Measurements from ENCODE around the gene APOBEC3F. TPM values are rescaled to one million over a fixed set of nuclear protein-coding genes. Genes with fewer than 3 reads are reported as not detected.
A peak's percentile ranks its signal among the peaks of the same experiment; 100 is the strongest.
"Not testable (repeated sequence)": the region's sequence is repeated elsewhere in the genome, so short reads cannot be mapped to it uniquely, and the experiment has no call there.

The APOBEC3F gene
- total RNA-seq, 2 donors from 2014 or later: 3.4 to 6.3 TPM

- TF ChIP-seq CTCF (IDR thresholded peaks at IDR 0.05): no peak
- Histone ChIP-seq H3K4me3 (no peak overlapping the region), H3K9me3 (no peaks in the 10 kb centered on the region), H3K4me1 (peaks cover 0 to 11% of the 10 kb centered on the region in 2 donors), H3K27ac (peak overlapping the region; percentile 87 to 89), H3K27me3 (no peaks in the 10 kb centered on the region), H3K36me3 (peaks cover 5% of the 10 kb centered on the region)
- DNase-seq (ENCODE audit: low spot score): no peak
Observed at GRCh38 chr22:39039306-39040126, 1.1 kb upstream of the APOBEC3F start.

- H3K4me3 ChIP-seq: peak overlapping the region; percentile 70 to 77
- H3K9me3 ChIP-seq; DNase-seq (ENCODE audit: low spot score); H3K27me3 ChIP-seq; H3K36me3 ChIP-seq: not testable (repeated sequence)
- H3K27ac ChIP-seq: peak overlapping the region; percentile 87 to 89
- peaks cover 0 to 11% of the 10 kb centered on the region in 2 donors for H3K4me1 ChIP-seq
Observed at GRCh38 chr22:39040155-39040537, 518 bp upstream of the APOBEC3F start.

- no peak overlapping the region for H3K4me3 ChIP-seq
- peaks cover 5% of the 10 kb centered on the region for H3K36me3 ChIP-seq
- H3K27ac ChIP-seq: no peak overlapping the region
- H3K9me3 ChIP-seq: no peaks in the 10 kb centered on the region
- no peak for TF ChIP-seq CTCF (IDR thresholded peaks at IDR 0.05)
- H3K4me1 ChIP-seq: peaks cover 0 to 11% of the 10 kb centered on the region in 2 donors
- H3K27me3 ChIP-seq: no peaks in the 10 kb centered on the region
- no peak for DNase-seq (ENCODE audit: low spot score)
Observed at GRCh38 chr22:39041908-39042307, 1.2 kb downstream of the APOBEC3F start.

- H3K4me3 ChIP-seq; H3K27me3 ChIP-seq; DNase-seq (ENCODE audit: low spot score); H3K36me3 ChIP-seq; H3K27ac ChIP-seq; H3K9me3 ChIP-seq: not testable (repeated sequence)
- peaks cover 0 to 11% of the 10 kb centered on the region in 2 donors for H3K4me1 ChIP-seq
Observed at GRCh38 chr22:39043063-39043462, 2.4 kb downstream of the APOBEC3F start.

GRCh38 chr22:39045136-39045535 lies 4.5 kb downstream of the APOBEC3F start:
- H3K36me3 ChIP-seq; H3K9me3 ChIP-seq; H3K27ac ChIP-seq; H3K27me3 ChIP-seq; DNase-seq (ENCODE audit: low spot score); H3K4me3 ChIP-seq: not testable (repeated sequence)
- peaks cover 0 to 11% of the 10 kb centered on the region in 2 donors for H3K4me1 ChIP-seq

- DNase-seq (ENCODE audit: low spot score); H3K4me1 ChIP-seq; H3K27me3 ChIP-seq; H3K9me3 ChIP-seq; H3K27ac ChIP-seq; H3K36me3 ChIP-seq; H3K4me3 ChIP-seq: not testable (repeated sequence)
Observed at GRCh38 chr22:39049486-39049885, 8.8 kb downstream of the APOBEC3F start.

- DNase-seq (ENCODE audit: low spot score); H3K36me3 ChIP-seq: not testable (repeated sequence)
Observed at GRCh38 chr22:39051844-39052495, 11.3 kb downstream of the APOBEC3F start.

GRCh38 chr22:39055658-39056057 lies 15.0 kb downstream of the APOBEC3F start:
- no peak for DNase-seq (ENCODE audit: low spot score)
- Histone ChIP-seq H3K36me3 (no peaks in the 10 kb centered on the region), H3K27ac (no peak overlapping the region), H3K4me1 (no peaks in the 10 kb centered on the region), H3K4me3 (no peak overlapping the region), H3K9me3 (no peaks in the 10 kb centered on the region), H3K27me3 (no peaks in the 10 kb centered on the region)
- TF ChIP-seq CTCF (IDR thresholded peaks at IDR 0.05): no peak

More at GRCh38 chr22:39051844-39052495, 11.3 kb downstream of the APOBEC3F start:
- not testable (repeated sequence) for H3K4me1 ChIP-seq, H3K4me3 ChIP-seq, H3K9me3 ChIP-seq, H3K27ac ChIP-seq, H3K27me3 ChIP-seq

- H3K36me3 ChIP-seq; DNase-seq (ENCODE audit: low spot score); H3K4me3 ChIP-seq; H3K4me1 ChIP-seq; H3K27me3 ChIP-seq; H3K9me3 ChIP-seq; H3K27ac ChIP-seq: not testable (repeated sequence)
Observed at GRCh38 chr22:39061290-39061689, 20.6 kb downstream of the APOBEC3F start.

- H3K9me3 ChIP-seq; H3K36me3 ChIP-seq; DNase-seq (ENCODE audit: low spot score); H3K27ac ChIP-seq; H3K27me3 ChIP-seq; H3K4me3 ChIP-seq; H3K4me1 ChIP-seq: not testable (repeated sequence)
Observed at GRCh38 chr22:39061951-39062350, 21.3 kb downstream of the APOBEC3F start.

- H3K36me3 ChIP-seq; H3K27me3 ChIP-seq; H3K4me3 ChIP-seq; H3K9me3 ChIP-seq; H3K27ac ChIP-seq; DNase-seq (ENCODE audit: low spot score); H3K4me1 ChIP-seq: not testable (repeated sequence)
Observed at GRCh38 chr22:39063904-39064303, 23.2 kb downstream of the APOBEC3F start.

Measured in right atrium auricular region (tissue), 2 donors.